K562 (cell line): ENCODE data around the gene OLFML2A. TPM values are rescaled to one million over a fixed set of nuclear protein-coding genes. Genes with fewer than 3 reads are reported as not detected.

Source experiments
- CTBP1 ChIP-seq: fragments of 450-650 bp; IDR thresholded peaks from 2 replicates; pipeline ENCODE4 v1.6.1; 2016; ENCODE audit warnings: borderline replicate concordance
- DEAF1 ChIP-seq: fragments of 450-650 bp; formaldehyde crosslinking; IDR thresholded peaks from 2 replicates; pipeline ENCODE4 v1.4.0; 2020; ENCODE audit warnings: mild to moderate bottlenecking, moderate library complexity
- FOXP4 ChIP-seq: sonication (generic); formaldehyde crosslinking; IDR thresholded peaks from 2 replicates; pipeline ENCODE4 v1.8.0; 2022; ENCODE audit warnings: mild to moderate bottlenecking, missing genetic modification reagents, borderline replicate concordance
- GATA2 ChIP-seq: sonication (generic); formaldehyde crosslinking; IDR thresholded peaks from 2 replicates; pipeline ENCODE4 v1.4.0; 2020; ENCODE audit warnings: mild to moderate bottlenecking, missing genetic modification reagents
- HLTF ChIP-seq: fragments of 450-650 bp; IDR thresholded peaks from 2 replicates; pipeline ENCODE4 v1.6.1; 2016
- ILF3 ChIP-seq: fragments of 450-650 bp; IDR thresholded peaks from 2 replicates; pipeline ENCODE4 v1.6.1; 2018; ENCODE audit warnings: antibody characterized with exemption, mild to moderate bottlenecking, moderate library complexity, borderline replicate concordance
- PCBP2 ChIP-seq: fragments of 200-400 bp; formaldehyde crosslinking; IDR thresholded peaks from 2 replicates; pipeline ENCODE4 v1.6.1; 2018; ENCODE audit warnings: low read length, low read depth, mild to moderate bottlenecking, moderate library complexity; ENCODE audit not compliant: poor library complexity, severe bottlenecking
- PHF21A ChIP-seq: fragments of 450-650 bp; IDR thresholded peaks from 2 replicates; pipeline ENCODE4 v1.6.1; 2017; ENCODE audit warnings: low read depth, borderline replicate concordance
- POLR2G ChIP-seq: fragments of 200-400 bp; formaldehyde crosslinking; IDR thresholded peaks from 2 replicates; pipeline ENCODE4 v1.6.1; 2017; ENCODE audit warnings: low read depth, mild to moderate bottlenecking, antibody characterized with exemption, low read length, moderate library complexity
- SIX5 ChIP-seq, 2 experiments: IDR thresholded peaks; 2 replicates each; pipeline ENCODE4 v1.6.1; 2011; ENCODE audit warnings: low read length in 2 of 2, borderline replicate concordance in 1 of 2, low read depth in 1 of 2, mild to moderate bottlenecking in 1 of 2, moderate library complexity in 1 of 2; ENCODE audit not compliant: insufficient read depth in 1 of 2
- SMARCA4 ChIP-seq: fragments of 450-650 bp; IDR thresholded peaks from 2 replicates; pipeline ENCODE4 v1.6.1; 2016
- ZNF134 ChIP-seq: fragments of 250-450 bp; sonication (Bioruptor Pico); conservative IDR thresholded peaks from 2 replicates; pipeline ENCODE4 v1.4.0; 2020
- ZNF232 ChIP-seq: sonication (generic); formaldehyde crosslinking; IDR thresholded peaks from 2 replicates; pipeline ENCODE4 v1.8.0; 2022; ENCODE audit warnings: mild to moderate bottlenecking, missing genetic modification reagents
- ZSCAN32 ChIP-seq: fragments of 450-650 bp; formaldehyde crosslinking; IDR thresholded peaks from 2 replicates; pipeline ENCODE4 v1.4.0; 2020; ENCODE audit warnings: mild to moderate bottlenecking, moderate library complexity
- polyA plus RNA-seq, 8 experiments: library from polyadenylated mRNA; depleted of rRNA in 4 of 8; stranded (reverse) in 5 of 8; unstranded in 3 of 8; fragments of >200 nt; fragmentation: Nextera tagmentation in 2 of 8; fragmentation: Illumina TruSeq in 1 of 8; extraction: Ambion mirVana in 2 of 8; extraction: Trizol in 1 of 8; gene quantifications; 2 replicates each; pipeline versions ENCODE4 v1.2.1 to v1.2.3, GENCODE V29; 2011 to 2014; ENCODE audit warnings: inconsistent platforms in 1 of 8, missing spikeins in 1 of 8
- total RNA-seq, 7 experiments: library from RNA; depleted of rRNA in 6 of 7; stranded (reverse); fragments of >200 nt in 6 of 7; fragmentation: Illumina TruSeq in 2 of 7; extraction: Trizol in 2 of 7; gene quantifications; 2 replicates each; pipeline versions ENCODE4 v1.2.1 to v1.2.3, GENCODE V29; 2011 to 2021; ENCODE audit warnings: low replicate concordance in 1 of 7

Gene OLFML2A
- total and polyA plus RNA-seq, 9 of the 15 experiments (the other 6 are each of a cell fraction or from before 2014, with no cell fraction given), result 0.16 TPM; not detected in 8

GRCh38 chr9:124771867-124772679, 4.9 kb upstream of the OLFML2A start (continued):
- TF ChIP-seq ILF3 (no peak), ZSCAN32 (CRISPR knock-in tag) (no peak), PCBP2 (no peak), POLR2G (no peak), PHF21A (no peak), FOXP4 (CRISPR knock-in tag) (no peak), SIX5 (IDR thresholded peaks at IDR 0.05; ENCODE audit: borderline replicate concordance in 1 of 2, insufficient read depth in 1 of 2, low read depth in 1 of 2, low read length in 2 of 2) (no peak), GATA2 (CRISPR knock-in tag) (0 out of 2 replicates have a peak, but pooled peaks have one; percentile 27), ZNF134 (CRISPR knock-in tag) (no peak), DEAF1 (CRISPR knock-in tag) (peak; percentile 88), SMARCA4 (peak; percentile 37; the same call in 1 of the 2 replicates), CTBP1 (no peak), HLTF (0 out of 2 replicates have a peak, but pooled peaks have one; percentile 6), ZNF232 (CRISPR knock-in tag) (no peak)
